GM12878 (cell line): ENCODE results near the gene GIT1. TPM values are rescaled to one million over a fixed set of nuclear protein-coding genes. Genes with fewer than 3 reads are reported as not detected.

Experiments
- ATAC-seq: fragments of 200-7000 bp; cut with Tn5 transposase; 3 replicates; pipeline ENCODE4 v1.9.1; 2020; ENCODE audit warnings: mild to moderate bottlenecking, moderate library complexity
- BruUV-seq: library from RNA; stranded (reverse); fragments of 400-500 nt; replicated peaks from 2 replicates; lab custom pipeline; 2021; lab: Mats Ljungman, UMichigan
- CTCF ChIA-PET: fragments of 300-600 bp; sonication (Branson Sonifier 250); formaldehyde crosslinking; extraction: SDS; loops from one replicate; lab custom pipeline; 2021; ENCODE audit warnings: inconsistent platforms; lab: Yijun Ruan, JAX
- POLR2A ChIA-PET: fragments of 350-600 bp; formaldehyde crosslinking; extraction: SDS; loops from one replicate; lab custom pipeline; 2021; ENCODE audit warnings: inconsistent platforms; lab: Charles Lee
- RAD21 ChIA-PET: fragments of 300-600 bp; sonication (Branson Sonifier 250); formaldehyde crosslinking; loops from one replicate; lab custom pipeline; 2023; ENCODE audit warnings: antibody characterized with exemption; ENCODE audit not compliant: unreplicated experiment; lab: Charles Lee
- SMC1A ChIA-PET: fragments of 300-600 bp; sonication (Branson Sonifier 250); formaldehyde crosslinking; loops from one replicate; lab custom pipeline; 2023; ENCODE audit not compliant: unreplicated experiment, uncharacterized antibody; lab: Charles Lee
- DNase-seq: peaks from one replicate; pipeline ENCODE4 v3.0.0-alpha.2; 2011; ENCODE audit warnings: low read depth, low spot score
- FAIRE-seq: peaks from 3 replicates; lab custom pipeline; 2011; peaks lifted over from hg19 to GRCh38; lab: Jason Lieb, UNC
- H2AFZ ChIP-seq: 2 replicates; pipeline ENCODE4 v1.6.0; 2011; ENCODE audit warnings: low read depth, low read length, control low read depth; ENCODE audit not compliant: control insufficient read depth
- H3K27ac ChIP-seq: 2 replicates; pipeline ENCODE4 v1.5.1; 2011; ENCODE audit warnings: control low read depth; ENCODE audit not compliant: control insufficient read depth, insufficient read depth
- H3K27me3 ChIP-seq, 2 experiments: replicated peaks in 1 of 2; 2 replicates each; pipeline versions ENCODE4 v1.6.0 to v1.6.1; 2011; ENCODE audit warnings: low read length in 1 of 2; ENCODE audit not compliant: control insufficient read depth in 2 of 2, insufficient read depth in 2 of 2
- H3K36me3 ChIP-seq, 2 experiments: 2 replicates each; pipeline ENCODE4 v1.5.1; 2011; ENCODE audit warnings: low read length in 1 of 2; ENCODE audit not compliant: control insufficient read depth in 2 of 2, insufficient read depth in 2 of 2
- H3K4me1 ChIP-seq: 2 replicates; pipeline ENCODE4 v1.6.1; 2011; ENCODE audit warnings: mild to moderate bottlenecking, low read length, moderate library complexity, mixed read lengths; ENCODE audit not compliant: control insufficient read depth, insufficient read depth
- H3K4me2 ChIP-seq: 2 replicates; pipeline ENCODE4 v1.6.0; 2011; ENCODE audit warnings: control low read depth; ENCODE audit not compliant: control insufficient read depth, insufficient read depth
- H3K4me3 ChIP-seq: fragments of 200-600 bp; sonication (generic); 2 replicates; pipeline ENCODE4 v1.5.1; 2016
- H3K79me2 ChIP-seq: 2 replicates; pipeline ENCODE4 v1.6.0; 2011; ENCODE audit warnings: low read length; ENCODE audit not compliant: control insufficient read depth, insufficient read depth
- H3K9ac ChIP-seq: 2 replicates; pipeline ENCODE4 v1.8.0; 2011; ENCODE audit warnings: low read length, control low read depth, mixed read lengths; ENCODE audit not compliant: control insufficient read depth, insufficient read depth
- H3K9me3 ChIP-seq: replicated peaks from 3 replicates; pipeline ENCODE4 v1.5.1; 2011; ENCODE audit warnings: mild to moderate bottlenecking, low read length; ENCODE audit not compliant: control insufficient read depth, insufficient read depth
- H4K20me1 ChIP-seq: 2 replicates; pipeline ENCODE4 v1.6.0; 2011; ENCODE audit not compliant: control insufficient read depth, insufficient read depth
- CEBPB ChIP-seq, 2 experiments: fragments of 150-350 bp in 1 of 2; IDR thresholded peaks; 2 replicates each; pipeline ENCODE4 v1.6.1; 2012 to 2014; ENCODE audit warnings: low read depth in 2 of 2, low read length in 2 of 2, borderline replicate concordance in 1 of 2, inconsistent platforms in 1 of 2
- GABPA ChIP-seq: IDR thresholded peaks from 2 replicates; pipeline ENCODE4 v1.6.1; 2014; ENCODE audit warnings: antibody characterized with exemption, low read depth, mild to moderate bottlenecking, inconsistent platforms
- IRF4 ChIP-seq: IDR thresholded peaks from 2 replicates; pipeline ENCODE4 v1.6.1; 2011; ENCODE audit warnings: low read depth, low read length
- MEF2B ChIP-seq: fragments of 450-650 bp; IDR thresholded peaks from 2 replicates; pipeline ENCODE4 v1.6.1; 2018; ENCODE audit warnings: mild to moderate bottlenecking, moderate library complexity; ENCODE audit not compliant: partially characterized antibody, poor library complexity, severe bottlenecking
- NRF1 ChIP-seq: conservative IDR thresholded peaks from 2 replicates; pipeline ENCODE4 v1.6.1; 2011; ENCODE audit warnings: mild to moderate bottlenecking, low read depth, low read length, improper control_type of control experiment
- SMC3 ChIP-seq: IDR thresholded peaks from 2 replicates; pipeline ENCODE4 v1.6.1; 2011; ENCODE audit warnings: low read length, improper control_type of control experiment, borderline replicate concordance
- WGBS: methylation state at CpG from one replicate; pipeline ENCODE4 v1.1.6; 2016; ENCODE audit warnings: low lambda C conversion rate; ENCODE audit not compliant: insufficient replicate concordance, insufficient coverage; ENCODE audit errors: missing lambda C conversion rate; 5-methylcytosine and 5-hydroxymethylcytosine counted together
- in situ Hi-C: fragments of 300-500 bp; cut with MboI; formaldehyde crosslinking; loops from 9 replicates; pipeline ENCODE4 v1.14.3; 2018; ENCODE audit warnings: mixed read lengths
- intact Hi-C: fragments of 100-400 bp; cut with micrococcal nuclease; formaldehyde crosslinking; loops from one replicate; pipeline ENCODE4 v1.14.2; 2022; ENCODE audit not compliant: unreplicated experiment
- polyA plus RNA-seq, 11 experiments: library from polyadenylated mRNA; depleted of rRNA in 4 of 11; unstranded in 6 of 11; stranded (reverse) in 5 of 11; fragments of >200 nt; fragmentation: Nextera tagmentation in 4 of 11; fragmentation: Illumina TruSeq in 1 of 11; extraction: Ambion mirVana in 4 of 11; extraction: Trizol in 1 of 11; gene quantifications; 1 replicate in 1 of 11; 2 replicates in 10 of 11; pipeline versions ENCODE4 v1.2.1 to v1.2.3, GENCODE V29; 2011 to 2016; ENCODE audit warnings: inconsistent platforms in 2 of 11, missing spikeins in 2 of 11, low read depth in 1 of 11
- total RNA-seq, 4 experiments: library from RNA; depleted of rRNA in 3 of 4; stranded (reverse); fragments of >200 nt in 3 of 4; fragmentation: Illumina TruSeq in 1 of 4; extraction: Trizol in 1 of 4; gene quantifications; 2 replicates each; pipeline versions ENCODE4 v1.2.1 to v1.2.3, GENCODE V29; 2013 to 2021

The GIT1 gene
- total and polyA plus RNA-seq, 10 of the 15 experiments (the other 5 are each of a cell fraction or from before 2014, with no cell fraction given), result 0.24 to 45.3 (median 20.9) TPM

DNA sequence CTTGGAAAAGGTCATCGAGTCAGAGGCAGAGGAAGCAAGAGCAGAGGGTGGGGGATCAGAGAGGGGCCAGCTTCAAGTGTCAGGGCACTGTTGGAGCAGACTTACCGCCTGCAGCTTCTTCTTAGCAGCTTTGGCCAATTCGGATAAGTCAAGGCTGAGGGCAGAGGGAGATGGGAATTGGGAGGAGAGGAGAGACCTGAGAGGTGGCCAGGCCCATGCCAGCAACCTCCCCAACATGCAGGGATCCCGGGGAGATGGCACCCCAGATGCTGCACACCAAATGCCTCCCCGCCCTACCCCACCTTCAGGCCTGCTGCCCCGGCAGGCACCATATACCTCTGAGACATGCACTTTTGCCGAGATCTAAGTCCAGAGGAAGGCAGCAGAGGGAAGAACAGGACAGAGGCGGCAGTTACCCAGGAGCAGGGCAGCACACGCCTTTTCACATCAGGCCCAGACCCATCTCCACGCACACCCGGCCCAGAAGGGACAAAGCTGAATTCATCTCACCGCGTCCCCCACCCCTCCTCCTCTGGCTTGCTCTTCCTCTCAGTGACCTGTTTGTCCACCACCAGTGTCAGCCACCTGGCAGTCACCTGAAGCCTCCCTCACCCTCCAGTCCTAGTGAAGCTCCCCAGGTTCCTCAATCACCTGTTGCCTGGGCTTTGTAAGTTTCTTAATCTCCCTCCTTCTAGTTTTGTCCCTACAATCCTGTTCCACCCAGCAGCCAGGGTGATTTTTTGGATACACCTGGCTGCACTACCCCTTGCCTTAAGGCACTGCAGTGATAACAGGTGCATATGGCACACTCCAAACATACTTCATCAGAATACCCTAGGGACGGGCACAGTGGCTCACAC lies 10.6 kb downstream of the GIT1 start:
- Histone ChIP-seq H4K20me1 (no peaks in the 10 kb centered on the region), H3K9ac (no peak overlapping the region), H2AFZ (no peak overlapping the region), H3K4me1 (0 out of 2 replicates have a peak, but pooled peaks cover 4% of the 10 kb centered on the region), H3K27me3 (no peaks in the 10 kb centered on the region), H3K79me2 (no peaks in the 10 kb centered on the region), H3K4me2 (no peak overlapping the region), H3K4me3 (no peak overlapping the region), H3K27ac (no peak overlapping the region), H3K36me3 (peaks cover 8 to 23% of the 10 kb centered on the region in 2 experiments; a peak in 3 of 4 replicates), H3K9me3 (no peaks in the 10 kb centered on the region)
- ChIA-PET CTCF (interaction anchor here (0.7 to 6.1 kb wide), 12 partner anchors 8 to 352 kb away, joined by 3 to 72 read pairs (median 6); partner anchors contain the start of gene ANKRD13B), SMC1A (interaction anchor here (0.9 to 2.6 kb wide), 5 partner anchors 13 to 352 kb away, joined by 3 to 14 read pairs (median 3); partner anchors contain the start of gene ANKRD13B), RAD21 (interaction anchor here (1.0 to 4.1 kb wide), 4 partner anchors 9 to 353 kb away, joined by 3 to 25 read pairs (median 4); no protein-coding TSS in a partner anchor), POLR2A (interaction anchor here (0.8 to 1.0 kb wide), 3 partner anchors 9 to 38 kb away, joined by 3 to 5 read pairs (median 3); no protein-coding TSS in a partner anchor)
- no TSS peak for BruUV-seq
- no peak for ATAC-seq
- no peak for DNase-seq
- no peak for FAIRE-seq
- intact Hi-C loops (no loop called here), in situ Hi-C loops (no loop called here)
- TF ChIP-seq IRF4, result no peak
- TF ChIP-seq MEF2B, result no peak
- no peak for TF ChIP-seq CEBPB (IDR thresholded peaks at IDR 0.05; ENCODE audit: borderline replicate concordance in 1 of 2, low read depth in 2 of 2, low read length in 2 of 2)
- no peak for TF ChIP-seq NRF1
- no peak for TF ChIP-seq GABPA
- no peak for TF ChIP-seq SMC3
- 83% methylated on average over 14 of the region's 14 CpGs for WGBS
